Fibroblast of villous mesenchyme (primary cell): Measurements from ENCODE around the gene DNAJC5G. TPM values are rescaled to one million over a fixed set of nuclear protein-coding genes. Genes with fewer than 3 reads are reported as not detected.

ENCODE experiments used
- DNase-seq: peaks from one replicate; pipeline ENCODE4 v3.0.0-alpha.2; 2010; ENCODE audit warnings: low read depth
- H3K4me3 ChIP-seq: 2 replicates; pipeline ENCODE4 v1.5.1; 2011; ENCODE audit warnings: low read depth, mild to moderate bottlenecking, low read length
- total RNA-seq: library from RNA; depleted of rRNA; stranded (reverse); fragments of >200 nt; gene quantifications from 2 replicates; pipeline ENCODE4 v1.2.3, GENCODE V29; 2012
- TF ChIP-seq, protein P1 (sequence below): IDR thresholded peaks from 2 replicates; pipeline ENCODE4 v1.5.1; 2012; ENCODE audit warnings: low read depth, mild to moderate bottlenecking, low read length; ENCODE audit not compliant: insufficient read depth

Gene DNAJC5G
- total RNA-seq, 1 donor = not detected

DNA sequence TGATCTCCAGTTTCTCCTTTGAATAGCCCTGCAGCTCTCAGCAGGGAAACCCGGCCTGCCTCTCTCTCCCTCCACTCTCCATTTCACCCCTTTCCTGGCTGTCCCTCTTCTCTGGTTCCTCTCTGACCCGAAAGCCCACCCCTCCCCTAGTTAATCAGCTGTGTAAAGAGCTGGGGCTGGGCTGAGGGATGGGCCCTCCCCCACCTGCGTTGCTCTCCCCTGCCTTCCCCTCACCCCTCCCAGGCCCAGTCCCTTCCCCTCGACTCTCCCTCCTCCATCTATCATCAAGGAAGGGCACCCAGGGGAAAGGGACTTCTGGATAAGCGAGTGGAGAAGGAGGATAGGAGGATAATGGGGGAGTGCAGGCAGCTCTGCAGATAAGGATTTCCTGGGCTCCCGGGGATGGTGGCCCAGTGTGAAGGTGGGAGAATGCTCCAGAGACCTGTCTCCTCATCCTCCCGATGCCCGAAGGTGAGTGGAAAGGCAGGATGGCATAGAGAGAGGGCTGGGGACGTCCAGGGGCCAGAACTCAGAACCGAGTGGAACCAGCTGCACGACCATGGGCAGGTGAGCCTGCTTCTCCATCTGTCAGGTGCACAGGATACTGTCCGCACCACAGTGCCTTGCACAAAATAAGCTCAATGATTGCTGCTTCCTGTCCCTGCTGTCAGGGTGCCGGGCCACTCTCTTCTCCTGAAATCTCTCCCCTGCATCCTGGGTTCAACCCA, 24.4 kb upstream of the DNAJC5G start:
- DNase-seq = no peak
- TF ChIP-seq, protein P1, sequence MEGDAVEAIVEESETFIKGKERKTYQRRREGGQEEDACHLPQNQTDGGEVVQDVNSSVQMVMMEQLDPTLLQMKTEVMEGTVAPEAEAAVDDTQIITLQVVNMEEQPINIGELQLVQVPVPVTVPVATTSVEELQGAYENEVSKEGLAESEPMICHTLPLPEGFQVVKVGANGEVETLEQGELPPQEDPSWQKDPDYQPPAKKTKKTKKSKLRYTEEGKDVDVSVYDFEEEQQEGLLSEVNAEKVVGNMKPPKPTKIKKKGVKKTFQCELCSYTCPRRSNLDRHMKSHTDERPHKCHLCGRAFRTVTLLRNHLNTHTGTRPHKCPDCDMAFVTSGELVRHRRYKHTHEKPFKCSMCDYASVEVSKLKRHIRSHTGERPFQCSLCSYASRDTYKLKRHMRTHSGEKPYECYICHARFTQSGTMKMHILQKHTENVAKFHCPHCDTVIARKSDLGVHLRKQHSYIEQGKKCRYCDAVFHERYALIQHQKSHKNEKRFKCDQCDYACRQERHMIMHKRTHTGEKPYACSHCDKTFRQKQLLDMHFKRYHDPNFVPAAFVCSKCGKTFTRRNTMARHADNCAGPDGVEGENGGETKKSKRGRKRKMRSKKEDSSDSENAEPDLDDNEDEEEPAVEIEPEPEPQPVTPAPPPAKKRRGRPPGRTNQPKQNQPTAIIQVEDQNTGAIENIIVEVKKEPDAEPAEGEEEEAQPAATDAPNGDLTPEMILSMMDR = no peak
- no peak overlapping the region for H3K4me3 ChIP-seq

DNA sequence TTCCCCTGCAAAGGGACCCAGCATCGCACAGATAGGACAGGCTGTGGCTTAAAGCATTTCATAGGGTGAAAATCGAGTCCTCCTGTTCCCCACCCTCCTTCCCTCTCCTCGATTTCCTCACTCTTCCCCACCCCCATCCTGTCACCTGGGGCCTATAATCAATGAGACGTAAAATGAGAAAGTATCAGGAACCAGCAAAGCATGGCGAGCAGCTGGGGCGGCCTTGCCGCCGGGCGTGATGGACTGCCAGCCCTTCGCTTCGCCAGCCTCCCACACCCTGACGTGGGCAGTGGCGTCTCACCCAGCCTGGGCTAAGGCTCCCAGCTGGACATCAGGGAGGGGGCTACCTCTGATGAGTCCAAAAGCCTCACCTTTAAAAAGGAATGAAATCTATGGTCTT, 23.5 kb upstream of the DNAJC5G start:
- no peak for DNase-seq
- TF ChIP-seq, protein P1 = no peak

DNA sequence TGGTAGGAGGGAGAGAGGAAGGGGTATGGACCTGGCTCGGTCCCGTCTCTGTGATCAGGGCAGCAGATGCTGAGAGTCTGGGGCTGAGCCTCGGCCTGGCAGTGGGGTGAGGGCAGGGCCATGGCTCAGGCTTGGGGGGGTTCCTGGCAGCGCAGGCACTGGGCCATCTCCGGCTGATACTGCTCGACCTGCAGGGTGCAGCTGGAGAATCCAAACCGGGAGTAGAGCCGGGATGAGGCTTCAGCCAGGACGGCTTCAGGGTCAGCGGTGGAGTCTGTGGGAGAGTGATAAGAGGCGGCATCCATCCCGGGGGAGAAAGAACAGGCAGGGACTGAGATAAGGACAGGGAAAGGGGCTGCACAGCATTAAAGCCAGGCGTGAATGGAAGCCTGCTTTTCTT, 20.0 kb upstream of the DNAJC5G start:
- no peak overlapping the region for H3K4me3 ChIP-seq
- TF ChIP-seq, protein P1 = no peak
- DNase-seq = no peak

More for the DNA sequence above, 23.5 kb upstream of the DNAJC5G start:
- H3K4me3 ChIP-seq = no peak overlapping the region

DNA sequence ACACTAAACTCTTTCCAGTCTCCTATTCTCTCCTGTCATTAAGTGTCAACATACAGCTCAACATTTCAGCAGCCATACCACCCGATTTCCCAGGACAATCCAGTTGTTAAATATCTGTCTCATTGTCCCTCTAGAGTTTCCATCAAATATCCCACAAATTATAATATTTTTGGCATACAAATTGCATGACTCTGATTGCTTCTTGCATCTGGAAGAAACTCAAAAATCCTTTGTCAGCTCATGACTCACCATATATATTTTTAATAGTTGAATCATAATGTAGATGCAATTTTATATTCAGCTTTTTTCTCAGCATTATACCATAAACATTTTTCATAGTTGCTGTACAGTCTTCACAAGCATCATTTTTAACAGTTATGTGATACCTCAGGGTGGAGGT, 19.6 kb upstream of the DNAJC5G start:
- no peak overlapping the region for H3K4me3 ChIP-seq
- TF ChIP-seq, protein P1 = no peak
- no peak for DNase-seq

DNA sequence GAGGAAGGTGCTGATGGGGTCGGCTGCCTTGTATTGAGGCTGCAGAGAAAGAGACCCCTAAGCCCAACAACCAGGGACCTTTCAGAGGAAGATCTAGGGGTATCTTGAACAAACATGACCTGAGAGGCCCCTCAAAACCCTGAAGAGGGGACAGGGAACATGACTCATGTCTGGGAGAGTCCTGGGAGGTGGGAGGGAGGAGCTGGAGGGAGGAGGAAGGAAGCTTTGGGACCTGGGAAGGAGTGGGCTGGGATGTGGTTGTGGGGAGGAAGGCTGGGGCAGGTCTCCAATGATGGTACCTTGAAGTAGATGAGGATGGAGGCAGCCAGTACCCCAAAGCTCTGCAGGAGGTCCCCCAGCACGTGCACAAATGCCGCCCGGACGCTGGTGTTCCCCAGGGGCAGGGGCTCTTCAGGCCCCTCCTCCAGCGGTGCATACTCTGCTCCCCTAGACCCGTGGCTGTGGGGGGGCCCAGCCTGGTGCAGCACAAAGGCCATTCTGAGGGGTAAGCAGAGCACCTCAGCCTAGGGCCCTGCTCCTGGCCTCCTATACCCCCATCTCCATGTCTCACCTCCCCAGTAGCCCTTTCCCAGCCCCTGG, 18.3 kb upstream of the DNAJC5G start:
- DNase-seq = no peak
- TF ChIP-seq, protein P1 = no peak
- H3K4me3 ChIP-seq = no peak overlapping the region

DNA sequence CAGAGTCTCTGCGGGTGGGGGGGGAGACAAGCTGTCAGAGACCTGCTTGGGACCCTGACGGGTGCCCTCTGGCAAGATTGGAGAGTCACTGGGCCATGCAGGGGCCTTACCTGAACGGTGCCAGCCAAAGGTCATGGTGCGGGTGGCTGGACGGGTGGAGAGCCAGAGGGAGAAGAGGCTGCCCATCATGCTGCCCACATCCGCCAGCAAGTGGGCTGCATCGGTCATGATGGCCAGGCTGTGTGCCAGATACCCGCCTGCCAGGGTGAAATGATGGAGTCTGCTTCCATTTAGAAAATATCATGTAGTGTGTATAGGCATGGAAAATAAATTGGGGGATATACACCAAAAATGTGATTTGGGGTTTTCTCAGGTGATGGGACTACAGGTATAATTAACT, 17.2 kb upstream of the DNAJC5G start:
- DNase-seq = no peak
- H3K4me3 ChIP-seq = no peak overlapping the region
- TF ChIP-seq, protein P1 = no peak
